OCI-LY1 (cell line): Measurements from ENCODE around the gene KDM6B.

Experiments
- H2AFZ ChIP-seq: fragments of 200-600 bp; sonication (generic), shearing (Covaris generic); 2 replicates; pipeline ENCODE4 v1.6.0; 2014; ENCODE audit warnings: antibody characterized with exemption, mild to moderate bottlenecking, low read length
- H3F3A ChIP-seq: fragments of 200-600 bp; sonication (generic), shearing (Covaris generic); 2 replicates; pipeline ENCODE4 v1.6.0; 2014; ENCODE audit warnings: mild to moderate bottlenecking, antibody characterized with exemption, low read length, moderate library complexity; ENCODE audit not compliant: insufficient read depth
- H3K27ac ChIP-seq: fragments of 200-600 bp; sonication (generic); 2 replicates; pipeline ENCODE4 v1.5.1; 2014; ENCODE audit warnings: low read length, mixed run types, mild to moderate bottlenecking, low read depth; ENCODE audit not compliant: poor library complexity, severe bottlenecking
- H3K27me3 ChIP-seq: fragments of 200-600 bp; sonication (generic); 2 replicates; pipeline ENCODE4 v1.6.0; 2014; ENCODE audit warnings: antibody characterized with exemption, mild to moderate bottlenecking, low read length, moderate library complexity; ENCODE audit not compliant: insufficient read depth
- H3K36me3 ChIP-seq: fragments of 200-600 bp; sonication (generic); 2 replicates; pipeline ENCODE4 v1.6.1; 2014; ENCODE audit warnings: mild to moderate bottlenecking, antibody characterized with exemption, low read length, moderate library complexity, mixed read lengths; ENCODE audit not compliant: insufficient read depth
- H3K4me1 ChIP-seq: fragments of 200-600 bp; sonication (generic); 2 replicates; pipeline ENCODE4 v1.5.1; 2014; ENCODE audit warnings: mild to moderate bottlenecking, low read length, moderate library complexity; ENCODE audit not compliant: insufficient read depth, severe bottlenecking
- H3K4me2 ChIP-seq: fragments of 200-600 bp; sonication (generic), shearing (Covaris generic); 2 replicates; pipeline ENCODE4 v1.6.1; 2014; ENCODE audit warnings: low read length
- H3K4me3 ChIP-seq: fragments of 200-600 bp; sonication (generic); 2 replicates; pipeline ENCODE4 v1.5.1; 2014; ENCODE audit warnings: low read length, low read depth, mild to moderate bottlenecking, mixed read lengths; ENCODE audit not compliant: poor library complexity, severe bottlenecking
- H3K79me2 ChIP-seq: fragments of 200-600 bp; shearing (Covaris generic); 2 replicates; pipeline ENCODE4 v1.6.1; 2016; ENCODE audit warnings: mixed run types, low read length, mixed read lengths; ENCODE audit not compliant: insufficient read depth
- H3K9ac ChIP-seq: fragments of 200-600 bp; sonication (generic), shearing (Covaris generic); 2 replicates; pipeline ENCODE4 v1.6.1; 2014; ENCODE audit warnings: mild to moderate bottlenecking, low read length, mixed read lengths
- H3K9me2 ChIP-seq: fragments of 200-600 bp; sonication (generic), shearing (Covaris generic); 2 replicates; pipeline ENCODE4 v1.6.1; 2014; ENCODE audit warnings: low read depth, mild to moderate bottlenecking, low read length, mixed read lengths
- H3K9me3 ChIP-seq: fragments of 200-600 bp; shearing (Covaris generic); 2 replicates; pipeline ENCODE4 v1.6.1; 2014; ENCODE audit warnings: low read length, mixed read lengths
- H4K20me1 ChIP-seq: fragments of 200-600 bp; sonication (generic), shearing (Covaris generic); 2 replicates; pipeline ENCODE4 v1.6.0; 2016; ENCODE audit warnings: mild to moderate bottlenecking, low read length; ENCODE audit not compliant: insufficient read depth
- CTCF ChIP-seq: fragments of 200-600 bp; sonication (generic), shearing (Covaris generic); IDR thresholded peaks from 2 replicates; pipeline ENCODE4 v1.5.1; 2017; ENCODE audit warnings: mild to moderate bottlenecking, antibody characterized with exemption, low read length, moderate library complexity, mixed read lengths
- EZH2 ChIP-seq: fragments of 200-600 bp; sonication (generic), shearing (Covaris generic); IDR thresholded peaks from 2 replicates; pipeline ENCODE4 v1.8.0; 2017; ENCODE audit warnings: borderline replicate concordance, mixed run types, mild to moderate bottlenecking, antibody characterized with exemption, low read length, moderate library complexity, mixed read lengths

KDM6B gene

GRCh38 chr17:7882068-7882467 lies 48.1 kb downstream of the KDM6B start:
- Histone ChIP-seq H3K36me3 (peaks cover 28% of the 10 kb centered on the region), H3K79me2 (peaks cover 16% of the 10 kb centered on the region), H3K4me2 (peak overlapping the region; percentile 85), H4K20me1 (no peaks in the 10 kb centered on the region), H3K27me3 (no peaks in the 10 kb centered on the region), H3K4me1 (peaks cover 51% of the 10 kb centered on the region), H3K4me3 (peak overlapping the region; percentile 60), H3F3A (peaks cover 12% of the 10 kb centered on the region; the same call in 1 of the 2 replicates), H3K9ac (peak overlapping the region; percentile 81), H3K27ac (peak overlapping the region; percentile 97), H2AFZ (no peak overlapping the region), H3K9me2 (no peaks in the 10 kb centered on the region), H3K9me3 (no peaks in the 10 kb centered on the region)
- TF ChIP-seq CTCF (no peak), EZH2 (no peak)

GRCh38 chr17:7882629-7883028 lies 48.6 kb downstream of the KDM6B start:
- no peak for TF ChIP-seq CTCF
- no peak for TF ChIP-seq EZH2
- Histone ChIP-seq H3K4me1 (peaks cover 54% of the 10 kb centered on the region), H3K79me2 (peaks cover 17% of the 10 kb centered on the region), H3K27me3 (no peaks in the 10 kb centered on the region), H3K4me3 (peak overlapping the region; percentile 60), H3F3A (peaks cover 12% of the 10 kb centered on the region; the same call in 1 of the 2 replicates), H3K9ac (peak overlapping the region; percentile 81), H3K27ac (peak overlapping the region; percentile 97), H3K9me2 (no peaks in the 10 kb centered on the region), H2AFZ (no peak overlapping the region), H3K9me3 (no peaks in the 10 kb centered on the region), H4K20me1 (no peaks in the 10 kb centered on the region), H3K4me2 (peak overlapping the region; percentile 85), H3K36me3 (peaks cover 24% of the 10 kb centered on the region)
